Loucy (cell line): ENCODE data around the gene COL23A1.
"Not testable (repeated sequence)": the region's sequence is repeated elsewhere in the genome, so short reads cannot be mapped to it uniquely, and the experiment has no call there.

ENCODE experiments used
- H2AFZ ChIP-seq: fragments of 200-600 bp; sonication (generic); 2 replicates; pipeline ENCODE4 v1.6.0; 2016; ENCODE audit warnings: antibody characterized with exemption, mild to moderate bottlenecking, low read length, moderate library complexity
- H3F3A ChIP-seq: fragments of 200-600 bp; 2 replicates; pipeline ENCODE4 v1.6.0; 2016; ENCODE audit warnings: antibody characterized with exemption, low read depth, mild to moderate bottlenecking
- H3K27me3 ChIP-seq: fragments of 200-600 bp; sonication (generic); 2 replicates; pipeline ENCODE4 v1.6.1; 2014; ENCODE audit warnings: low read length, mild to moderate bottlenecking; ENCODE audit not compliant: insufficient read depth, poor library complexity, severe bottlenecking
- H3K36me3 ChIP-seq: fragments of 200-600 bp; sonication (generic); 2 replicates; pipeline ENCODE4 v1.6.1; 2016; ENCODE audit warnings: low read length; ENCODE audit not compliant: insufficient read depth
- H3K4me1 ChIP-seq: fragments of 200-600 bp; sonication (generic); 2 replicates; pipeline ENCODE4 v1.5.1; 2014; ENCODE audit warnings: low read length, mild to moderate bottlenecking; ENCODE audit not compliant: insufficient read depth, poor library complexity, severe bottlenecking
- H3K4me2 ChIP-seq: fragments of 200-600 bp; sonication (generic); 2 replicates; pipeline ENCODE4 v1.6.0; 2014; ENCODE audit warnings: antibody characterized with exemption, low read length, low read depth, mild to moderate bottlenecking; ENCODE audit not compliant: poor library complexity, severe bottlenecking
- H3K4me3 ChIP-seq: fragments of 200-600 bp; sonication (generic); 2 replicates; pipeline ENCODE4 v1.5.1; 2014; ENCODE audit warnings: low read length, mild to moderate bottlenecking, mixed read lengths; ENCODE audit not compliant: poor library complexity, severe bottlenecking
- H3K79me2 ChIP-seq: fragments of 200-600 bp; sonication (generic); 2 replicates; pipeline ENCODE4 v1.6.1; 2014; ENCODE audit warnings: low read length; ENCODE audit not compliant: insufficient read depth
- H3K9ac ChIP-seq: fragments of 200-600 bp; sonication (generic); 2 replicates; pipeline ENCODE4 v1.6.0; 2014; ENCODE audit warnings: mild to moderate bottlenecking, low read depth, low read length, moderate library complexity; ENCODE audit not compliant: poor library complexity, severe bottlenecking
- H3K9me2 ChIP-seq: fragments of 200-600 bp; sonication (generic); replicated peaks from 2 replicates; pipeline ENCODE4 v1.6.1; 2016; ENCODE audit warnings: low read depth, low read length, mixed read lengths
- H3K9me3 ChIP-seq: fragments of 200-600 bp; sonication (generic); 2 replicates; pipeline ENCODE4 v1.6.1; 2014; ENCODE audit warnings: mild to moderate bottlenecking, antibody characterized with exemption, low read length, low read depth; ENCODE audit not compliant: insufficient read depth
- H4K20me1 ChIP-seq: fragments of 200-600 bp; sonication (generic); 2 replicates; pipeline ENCODE4 v1.6.0; 2014; ENCODE audit warnings: antibody characterized with exemption, low read length, mild to moderate bottlenecking; ENCODE audit not compliant: insufficient read depth, poor library complexity, severe bottlenecking
- CTCF ChIP-seq: fragments of 200-600 bp; sonication (generic); conservative IDR thresholded peaks from 2 replicates; pipeline ENCODE4 v1.5.1; 2014; ENCODE audit warnings: mild to moderate bottlenecking, antibody characterized with exemption, low read length
- EZH2phosphoT487 ChIP-seq: fragments of 200-600 bp; IDR thresholded peaks from 2 replicates; pipeline ENCODE4 v1.6.1; 2018; ENCODE audit warnings: antibody characterized with exemption, mild to moderate bottlenecking, moderate library complexity, borderline replicate concordance

Gene COL23A1

DNA sequence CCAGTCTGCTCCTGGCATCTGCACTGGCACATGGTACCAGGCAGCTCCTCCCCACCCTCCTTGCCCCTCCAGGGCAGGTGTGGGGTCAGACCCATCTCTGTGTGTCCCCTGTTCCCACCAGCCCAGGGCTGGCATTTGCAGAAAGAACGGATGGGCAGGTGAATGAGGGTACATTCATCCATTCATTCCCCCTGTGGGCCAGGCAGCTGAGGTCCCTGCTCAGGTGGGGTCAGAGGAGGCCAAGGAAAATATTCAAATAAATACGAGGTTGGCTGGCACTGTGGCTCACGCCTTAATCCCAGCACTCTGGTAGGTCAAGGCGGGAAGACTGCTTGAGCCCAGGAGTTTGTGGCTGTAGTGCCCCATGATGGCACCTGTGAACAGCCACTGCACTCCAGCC, 332.5 kb downstream of the COL23A1 start:
- H3K9ac ChIP-seq, result no peak overlapping the region
- H3K4me3 ChIP-seq, result no peak overlapping the region
- no peak overlapping the region for H3K4me2 ChIP-seq
- no peaks in the 10 kb centered on the region for H3K79me2 ChIP-seq
- no peaks in the 10 kb centered on the region for H3K9me2 ChIP-seq
- no peaks in the 10 kb centered on the region for H3K4me1 ChIP-seq
- no peaks in the 10 kb centered on the region for H3K27me3 ChIP-seq
- no peaks in the 10 kb centered on the region for H4K20me1 ChIP-seq
- no peaks in the 10 kb centered on the region for H3K9me3 ChIP-seq
- no peaks in the 10 kb centered on the region for H3K36me3 ChIP-seq
- no peak for TF ChIP-seq EZH2phosphoT487
- no peak for TF ChIP-seq CTCF
- no peak overlapping the region for H2AFZ ChIP-seq
- H3F3A ChIP-seq, result no peaks in the 10 kb centered on the region

GRCh38 chr5:178256746-178257145, 333.4 kb downstream of the COL23A1 start:
- Histone ChIP-seq H4K20me1 (no peaks in the 10 kb centered on the region), H3K9me2 (no peaks in the 10 kb centered on the region), H3K9me3 (no peaks in the 10 kb centered on the region), H3K4me3 (no peak overlapping the region), H3K79me2 (no peaks in the 10 kb centered on the region), H3K9ac (no peak overlapping the region), H3F3A (no peaks in the 10 kb centered on the region), H3K36me3 (no peaks in the 10 kb centered on the region), H3K4me2 (no peak overlapping the region), H3K4me1 (no peaks in the 10 kb centered on the region), H3K27me3 (no peaks in the 10 kb centered on the region), H2AFZ (no peak overlapping the region)
- TF ChIP-seq CTCF, result no peak
- TF ChIP-seq EZH2phosphoT487, result no peak

GRCh38 chr5:178253632-178254031, 336.6 kb downstream of the COL23A1 start:
- H3K9ac ChIP-seq, H3K9me2 ChIP-seq, H3K4me3 ChIP-seq, H3F3A ChIP-seq, H3K79me2 ChIP-seq, H3K4me1 ChIP-seq, H4K20me1 ChIP-seq, H3K27me3 ChIP-seq, H2AFZ ChIP-seq, H3K4me2 ChIP-seq, H3K36me3 ChIP-seq, H3K9me3 ChIP-seq: not testable (repeated sequence)

GRCh38 chr5:178252258-178252657, 337.9 kb downstream of the COL23A1 start:
- TF ChIP-seq CTCF (no peak), EZH2phosphoT487 (no peak)
- no peaks in the 10 kb centered on the region for H3K9me3 ChIP-seq
- no peak overlapping the region for H3K4me2 ChIP-seq
- no peaks in the 10 kb centered on the region for H3K79me2 ChIP-seq
- H4K20me1 ChIP-seq, result no peaks in the 10 kb centered on the region
- no peak overlapping the region for H2AFZ ChIP-seq
- no peaks in the 10 kb centered on the region for H3F3A ChIP-seq
- no peaks in the 10 kb centered on the region for H3K36me3 ChIP-seq
- H3K4me1 ChIP-seq, result no peaks in the 10 kb centered on the region
- H3K9ac ChIP-seq, result no peak overlapping the region
- H3K27me3 ChIP-seq, result no peaks in the 10 kb centered on the region
- no peaks in the 10 kb centered on the region for H3K9me2 ChIP-seq
- H3K4me3 ChIP-seq, result no peak overlapping the region
